ENCODE measurements around the gene PMM2.

The PMM2 gene

GRCh38 chr16:8795818-8796217 lies 1.8 kb upstream of the PMM2 start:
- H3K36me3 ChIP-seq (replicated peaks in 1 of 2; ENCODE audit: control insufficient read depth in 2 of 2, insufficient read depth in 2 of 2, low read length in 2 of 2), result peaks cover 0 to 20% of the 10 kb centered on the region in 2 donors
- no peak overlapping the region for H2BK120ac ChIP-seq (ENCODE audit: low read depth, low read length)
- no peak overlapping the region for H3K18ac ChIP-seq (ENCODE audit: low read length)
- H3K9ac ChIP-seq (ENCODE audit: low read depth, low read length, poor library complexity), result no peak overlapping the region
- no peak overlapping the region for H2BK12ac ChIP-seq (ENCODE audit: low read length)
- no peak overlapping the region for H3K14ac ChIP-seq (ENCODE audit: low read length)
- no peaks in the 10 kb centered on the region for H3K27me3 ChIP-seq (ENCODE audit: control insufficient read depth in 3 of 3, insufficient read depth in 3 of 3, low read depth in 1 of 3, low read length in 3 of 3)
- H4K8ac ChIP-seq (ENCODE audit: low read depth, low read length), result no peak overlapping the region
- WGBS, 2 donors (ENCODE audit: extremely low coverage in 2 of 2, insufficient read length in 2 of 2, insufficient replicate concordance in 1 of 2), result no CpG with 5 or more reads among the region's 10 CpGs
- H2BK5ac ChIP-seq (ENCODE audit: low read length), result no peak overlapping the region
- H2AK5ac ChIP-seq (ENCODE audit: low read depth, low read length), result no peak overlapping the region
- H3K9me3 ChIP-seq (replicated peaks in 1 of 2; ENCODE audit: control insufficient read depth in 2 of 2, insufficient read depth in 1 of 2, low read depth in 1 of 2, low read length in 2 of 2), result peaks cover 0 to 5% of the 10 kb centered on the region in 2 donors
- H3K4ac ChIP-seq (ENCODE audit: low read length), result no peak overlapping the region
- H3K4me2 ChIP-seq (ENCODE audit: insufficient read depth, low read length, poor library complexity, severe bottlenecking), result no peak overlapping the region
- no peak overlapping the region for H4K91ac ChIP-seq (ENCODE audit: low read depth, low read length, poor library complexity)
- H3K23ac ChIP-seq (ENCODE audit: low read depth, low read length, poor library complexity), result no peak overlapping the region
- peak overlapping the region; percentile 23 to 91 for H3K4me3 ChIP-seq (ENCODE audit: low read length in 2 of 2)
- peaks cover 14% of the 10 kb centered on the region for H3K79me1 ChIP-seq (ENCODE audit: low read depth, low read length)
- no peak overlapping the region for H2BK15ac ChIP-seq (ENCODE audit: low read length)
- no peak overlapping the region for H2AFZ ChIP-seq (ENCODE audit: low read length)
- no peak for DNase-seq (ENCODE audit: low spot score)
- H3K4me1 ChIP-seq (ENCODE audit: control insufficient read depth in 2 of 2, insufficient read depth in 1 of 2, low read depth in 1 of 2, low read length in 2 of 2), result peaks cover 9 to 14% of the 10 kb centered on the region in 2 donors
- H3K27ac ChIP-seq (replicated peaks; ENCODE audit: low read length), result no peak overlapping the region

DNA sequence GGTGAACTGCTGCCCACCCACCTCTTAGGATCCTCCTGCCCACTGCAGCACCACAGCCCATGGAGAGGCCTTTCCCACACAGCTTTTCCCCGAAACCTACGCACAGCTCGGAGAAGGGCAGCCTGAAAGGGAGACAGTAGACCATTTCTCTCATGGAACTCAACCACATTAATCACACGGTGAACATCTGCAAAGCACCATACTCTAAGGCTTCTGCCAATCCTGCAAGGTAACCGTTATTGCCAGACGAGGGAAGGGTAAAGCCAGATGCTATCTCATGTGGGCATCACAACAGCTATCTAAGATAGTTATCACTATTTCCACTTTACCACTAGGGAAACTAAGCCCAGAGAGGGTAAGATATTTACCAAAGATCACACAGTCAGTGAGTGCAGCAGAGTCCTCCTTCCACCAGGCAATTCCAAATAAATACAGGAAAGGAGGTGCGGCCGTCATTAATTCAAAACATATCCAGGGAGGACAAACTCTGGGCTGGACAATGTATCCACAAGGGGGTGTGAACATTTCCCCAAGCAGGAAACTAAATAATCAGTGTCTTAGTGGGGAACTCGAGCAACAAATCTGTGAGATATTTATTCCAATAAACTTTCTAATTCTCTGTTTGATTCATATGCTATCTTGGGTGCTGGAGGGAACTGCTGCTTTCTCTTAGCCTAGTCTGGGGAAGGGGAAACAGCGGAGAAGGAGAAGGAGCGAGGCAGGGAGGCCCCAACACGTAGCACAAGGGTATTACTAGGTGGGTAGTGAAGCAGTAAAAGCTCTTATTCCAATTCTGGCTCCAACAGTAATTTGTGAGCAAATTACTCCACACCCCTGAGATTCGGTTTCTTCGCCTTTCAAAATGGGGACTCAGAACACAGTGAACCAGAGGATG lies 923 bp upstream of the PMM2 start:
- no peak overlapping the region for H3K27ac ChIP-seq (replicated peaks; ENCODE audit: low read length)
- peak overlapping the region; percentile 83 for H3K9ac ChIP-seq (ENCODE audit: low read depth, low read length, poor library complexity)
- H4K91ac ChIP-seq (ENCODE audit: low read depth, low read length, poor library complexity), result no peak overlapping the region
- no peak overlapping the region for H2BK15ac ChIP-seq (ENCODE audit: low read length)
- no peak overlapping the region for H3K4ac ChIP-seq (ENCODE audit: low read length)
- H2AFZ ChIP-seq (ENCODE audit: low read length), result peak overlapping the region; percentile 86
- peaks cover 0 to 28% of the 10 kb centered on the region in 2 donors for H3K36me3 ChIP-seq (replicated peaks in 1 of 2; ENCODE audit: control insufficient read depth in 2 of 2, insufficient read depth in 2 of 2, low read length in 2 of 2)
- no peak overlapping the region for H2AK5ac ChIP-seq (ENCODE audit: low read depth, low read length)
- no peaks in the 10 kb centered on the region for H3K9me3 ChIP-seq (replicated peaks in 1 of 2; ENCODE audit: control insufficient read depth in 2 of 2, insufficient read depth in 1 of 2, low read depth in 1 of 2, low read length in 2 of 2)
- peak overlapping the region; percentile 71 for H3K4me2 ChIP-seq (ENCODE audit: insufficient read depth, low read length, poor library complexity, severe bottlenecking)
- H2BK5ac ChIP-seq (ENCODE audit: low read length), result no peak overlapping the region
- no peaks in the 10 kb centered on the region for H3K27me3 ChIP-seq (ENCODE audit: control insufficient read depth in 3 of 3, insufficient read depth in 3 of 3, low read depth in 1 of 3, low read length in 3 of 3)
- H2BK12ac ChIP-seq (ENCODE audit: low read length), result no peak overlapping the region
- H3K23ac ChIP-seq (ENCODE audit: low read depth, low read length, poor library complexity), result no peak overlapping the region
- H3K79me1 ChIP-seq (ENCODE audit: low read depth, low read length), result peaks cover 14% of the 10 kb centered on the region
- peak overlapping the region; percentile 91 to 97 for H3K4me3 ChIP-seq (ENCODE audit: low read length in 2 of 2)
- H3K4me1 ChIP-seq (ENCODE audit: control insufficient read depth in 2 of 2, insufficient read depth in 1 of 2, low read depth in 1 of 2, low read length in 2 of 2), result peaks cover 9 to 14% of the 10 kb centered on the region in 2 donors
- no peak for DNase-seq (ENCODE audit: low spot score)
- WGBS, 2 donors (ENCODE audit: extremely low coverage in 2 of 2, insufficient read length in 2 of 2, insufficient replicate concordance in 1 of 2), result no CpG with 5 or more reads among the region's 14 CpGs
- no peak overlapping the region for H3K14ac ChIP-seq (ENCODE audit: low read length)
- H4K8ac ChIP-seq (ENCODE audit: low read depth, low read length), result no peak overlapping the region
- H2BK120ac ChIP-seq (ENCODE audit: low read depth, low read length), result no peak overlapping the region
- H3K18ac ChIP-seq (ENCODE audit: low read length), result no peak overlapping the region

GRCh38 chr16:8798174-8798527 lies 512 bp downstream of the PMM2 start:
- H3K36me3 ChIP-seq (replicated peaks in 1 of 2; ENCODE audit: control insufficient read depth in 2 of 2, insufficient read depth in 2 of 2, low read length in 2 of 2), result peaks cover 3 to 42% of the 10 kb centered on the region in 2 donors
- no peak overlapping the region for H2BK120ac ChIP-seq (ENCODE audit: low read depth, low read length)
- peaks cover 9 to 14% of the 10 kb centered on the region in 2 donors for H3K4me1 ChIP-seq (ENCODE audit: control insufficient read depth in 2 of 2, insufficient read depth in 1 of 2, low read depth in 1 of 2, low read length in 2 of 2)
- peak overlapping the region; percentile 92 for H3K9ac ChIP-seq (ENCODE audit: low read depth, low read length, poor library complexity)
- no peaks in the 10 kb centered on the region for H3K9me3 ChIP-seq (replicated peaks in 1 of 2; ENCODE audit: control insufficient read depth in 2 of 2, insufficient read depth in 1 of 2, low read depth in 1 of 2, low read length in 2 of 2)
- no peaks in the 10 kb centered on the region for H3K27me3 ChIP-seq (ENCODE audit: control insufficient read depth in 3 of 3, insufficient read depth in 3 of 3, low read depth in 1 of 3, low read length in 3 of 3)
- H3K79me1 ChIP-seq (ENCODE audit: low read depth, low read length), result peaks cover 14% of the 10 kb centered on the region
- no peak for DNase-seq (ENCODE audit: low spot score)
- peak overlapping the region; percentile 76 for H3K4me2 ChIP-seq (ENCODE audit: insufficient read depth, low read length, poor library complexity, severe bottlenecking)
- peak overlapping the region; percentile 86 for H2AFZ ChIP-seq (ENCODE audit: low read length)
- no peak overlapping the region for H3K18ac ChIP-seq (ENCODE audit: low read length)
- H2AK5ac ChIP-seq (ENCODE audit: low read depth, low read length), result no peak overlapping the region
- no peak overlapping the region for H4K8ac ChIP-seq (ENCODE audit: low read depth, low read length)
- H3K14ac ChIP-seq (ENCODE audit: low read length), result no peak overlapping the region
- no peak overlapping the region for H2BK5ac ChIP-seq (ENCODE audit: low read length)
- H3K4me3 ChIP-seq (ENCODE audit: low read length in 2 of 2), result peak overlapping the region; percentile 91 to 97
- no peak overlapping the region for H2BK12ac ChIP-seq (ENCODE audit: low read length)
- WGBS, 2 donors (ENCODE audit: extremely low coverage in 2 of 2, insufficient read length in 2 of 2, insufficient replicate concordance in 1 of 2), result no CpG with 5 or more reads among the region's 6 CpGs
- no peak overlapping the region for H3K27ac ChIP-seq (replicated peaks; ENCODE audit: low read length)
- H4K91ac ChIP-seq (ENCODE audit: low read depth, low read length, poor library complexity), result no peak overlapping the region
- no peak overlapping the region for H3K23ac ChIP-seq (ENCODE audit: low read depth, low read length, poor library complexity)
- no peak overlapping the region for H3K4ac ChIP-seq (ENCODE audit: low read length)
- H2BK15ac ChIP-seq (ENCODE audit: low read length), result no peak overlapping the region

DNA sequence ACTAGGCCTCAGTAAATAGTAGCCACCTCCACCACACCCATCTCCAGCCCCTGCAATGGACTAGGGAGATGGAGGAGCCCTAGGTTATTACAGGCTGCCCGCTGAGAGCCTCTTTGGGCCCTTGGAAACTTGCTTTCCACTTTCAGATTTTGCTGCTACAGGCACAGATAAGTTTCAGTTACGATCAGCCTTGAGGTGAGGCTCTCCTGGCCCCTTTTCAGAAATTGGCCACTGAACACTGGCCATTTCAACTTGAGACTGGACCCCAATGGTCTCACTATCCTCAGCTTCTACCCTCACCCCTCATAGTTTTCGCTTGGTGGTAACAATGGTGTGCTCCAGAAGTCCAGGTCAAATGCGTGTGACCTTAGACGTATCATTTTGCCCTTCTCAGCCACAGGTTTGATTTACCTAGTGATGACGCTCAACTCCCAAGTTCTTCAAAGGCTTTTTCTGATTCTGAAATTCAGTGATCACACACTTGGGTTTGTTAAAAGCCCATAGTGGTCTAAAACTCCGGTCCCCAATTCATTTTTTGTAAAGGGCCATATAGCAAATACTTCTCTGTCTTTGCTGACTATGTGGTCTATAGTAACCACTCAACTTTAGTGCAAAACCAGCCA lies 1.0 kb downstream of the PMM2 start:
- Histone ChIP-seq H3K27me3 (ENCODE audit: control insufficient read depth in 3 of 3, insufficient read depth in 3 of 3, low read depth in 1 of 3, low read length in 3 of 3) (no peaks in the 10 kb centered on the region), H3K36me3 (replicated peaks in 1 of 2; ENCODE audit: control insufficient read depth in 2 of 2, insufficient read depth in 2 of 2, low read length in 2 of 2) (peaks cover 5 to 47% of the 10 kb centered on the region in 2 donors), H2BK120ac (ENCODE audit: low read depth, low read length) (no peak overlapping the region), H3K9me3 (replicated peaks in 1 of 2; ENCODE audit: control insufficient read depth in 2 of 2, insufficient read depth in 1 of 2, low read depth in 1 of 2, low read length in 2 of 2) (no peaks in the 10 kb centered on the region), H3K9ac (ENCODE audit: low read depth, low read length, poor library complexity) (no peak overlapping the region), H3K4ac (ENCODE audit: low read length) (no peak overlapping the region), H3K4me3 (ENCODE audit: low read length in 2 of 2) (peak overlapping the region; percentile 91 to 97), H3K23ac (ENCODE audit: low read depth, low read length, poor library complexity) (no peak overlapping the region), H2BK12ac (ENCODE audit: low read length) (no peak overlapping the region), H3K27ac (replicated peaks; ENCODE audit: low read length) (no peak overlapping the region), H3K79me1 (ENCODE audit: low read depth, low read length) (peaks cover 14% of the 10 kb centered on the region), H2AFZ (ENCODE audit: low read length) (no peak overlapping the region), H2BK5ac (ENCODE audit: low read length) (no peak overlapping the region), H3K4me1 (ENCODE audit: control insufficient read depth in 2 of 2, insufficient read depth in 1 of 2, low read depth in 1 of 2, low read length in 2 of 2) (peaks cover 9 to 14% of the 10 kb centered on the region in 2 donors), H4K91ac (ENCODE audit: low read depth, low read length, poor library complexity) (no peak overlapping the region), H2AK5ac (ENCODE audit: low read depth, low read length) (no peak overlapping the region), H4K8ac (ENCODE audit: low read depth, low read length) (no peak overlapping the region), H2BK15ac (ENCODE audit: low read length) (no peak overlapping the region), H3K14ac (ENCODE audit: low read length) (no peak overlapping the region), H3K4me2 (ENCODE audit: insufficient read depth, low read length, poor library complexity, severe bottlenecking) (peak overlapping the region; percentile 76), H3K18ac (ENCODE audit: low read length) (no peak overlapping the region)
- DNase-seq (ENCODE audit: low spot score), result no peak
- WGBS, 2 donors (ENCODE audit: extremely low coverage in 2 of 2, insufficient read length in 2 of 2, insufficient replicate concordance in 1 of 2), result no CpG with 5 or more reads among the region's 7 CpGs
